Upper lobe of left lung (tissue), 6 donors: Measurements from ENCODE around the gene UNC13D. TPM values are rescaled to one million over a fixed set of nuclear protein-coding genes. Genes with fewer than 3 reads are reported as not detected.
A peak's percentile ranks its signal among the peaks of the same experiment; 100 is the strongest.
"Not testable (repeated sequence)": the region's sequence is repeated elsewhere in the genome, so short reads cannot be mapped to it uniquely, and the experiment has no call there.

ENCODE experiments used
- ATAC-seq, 2 donors: fragments of 200-7000 bp; cut with Tn5 transposase; one replicate each; pipeline ENCODE4 v1.9.1; 2022; ENCODE audit warnings: mild to moderate bottlenecking in 2 of 2, moderate library complexity in 2 of 2; ENCODE audit not compliant: low FRiP score in 2 of 2
- DNase-seq, 2 donors: peaks; one replicate each; pipeline ENCODE4 v3.0.0-alpha.2; 2019 to 2020
- H3K27ac ChIP-seq, 4 donors: fragments of 200-600 bp; sonication (generic); one replicate each; pipeline ENCODE4 v1.5.1; 2016 to 2019
- H3K27me3 ChIP-seq, 4 donors: fragments of 200-600 bp; sonication (generic); one replicate each; pipeline ENCODE4 v1.5.1; 2017 to 2019
- H3K36me3 ChIP-seq, 4 donors: fragments of 200-600 bp; sonication (generic); one replicate each; pipeline ENCODE4 v1.5.1; 2016 to 2019
- H3K4me1 ChIP-seq, 4 donors: fragments of 200-600 bp; sonication (generic); one replicate each; pipeline ENCODE4 v1.5.1; 2018 to 2019
- H3K4me3 ChIP-seq, 4 donors: fragments of 200-600 bp; sonication (generic); one replicate each; pipeline ENCODE4 v1.5.1; 2017 to 2019; ENCODE audit warnings: mild to moderate bottlenecking in 2 of 4, moderate library complexity in 1 of 4
- H3K9me3 ChIP-seq, 4 donors: fragments of 200-600 bp; sonication (generic); one replicate each; pipeline ENCODE4 v1.5.1; 2018 to 2019
- CTCF ChIP-seq, 6 experiments: fragments of 450-650 bp in 4 of 6; fragments of 200-600 bp in 2 of 6; sonication (generic) in 2 of 6; IDR thresholded peaks; one replicate each; pipeline ENCODE4 v1.5.1; 2016 to 2019; ENCODE audit warnings: antibody characterized with exemption in 6 of 6
- EP300 ChIP-seq, 4 donors: sonication (generic); formaldehyde crosslinking; IDR thresholded peaks; one replicate each; pipeline ENCODE4 v1.5.1; 2017; ENCODE audit warnings: antibody characterized with exemption in 4 of 4, control low read depth in 2 of 4
- POLR2A ChIP-seq, 4 donors: fragments of 450-650 bp; IDR thresholded peaks; one replicate each; pipeline ENCODE4 v1.5.1; 2016 to 2017; ENCODE audit warnings: antibody characterized with exemption in 4 of 4, mild to moderate bottlenecking in 2 of 4
- POLR2AphosphoS5 ChIP-seq, 2 donors: sonication (generic); formaldehyde crosslinking; IDR thresholded peaks; one replicate each; pipeline ENCODE4 v1.5.1; 2017; ENCODE audit warnings: antibody characterized with exemption in 2 of 2
- WGBS, 2 donors: methylation state at CpG; one replicate each; pipeline ENCODE4 v1.1.5; 2017 to 2018; 5-methylcytosine and 5-hydroxymethylcytosine counted together
- total RNA-seq, 6 donors: library from RNA; depleted of rRNA in 4 of 6; stranded (reverse); fragments of >200 nt in 4 of 6; gene quantifications; one replicate each; pipeline versions ENCODE4 v1.1.0 to v1.2.1, GENCODE V29; 2016 to 2021
- donor health status: DM: no; HTN: no; CAD: no; lungs with moderate emphysema.
- donor health status: DM: no; HTN: yes; CAD: no; lungs with severe emphysema.

UNC13D gene
- total RNA-seq, 6 donors from 2014 or later, result 38.0 to 243 (median 123) TPM

- no peaks in the 10 kb centered on the region for H3K27me3 ChIP-seq
- peaks cover 38 to 46% (median 42%) of the 10 kb centered on the region in 4 donors for H3K4me1 ChIP-seq
- peaks cover 23 to 43% (median 35%) of the 10 kb centered on the region in 4 donors for H3K36me3 ChIP-seq
- H3K27ac ChIP-seq, result peak overlapping the region; percentile 7 to 100 (median 99)
- H3K4me3 ChIP-seq, result peak overlapping the region in 1 of 4 donors; percentile 94
- no peaks in the 10 kb centered on the region for H3K9me3 ChIP-seq
- TF ChIP-seq POLR2A (IDR thresholded peaks at IDR 0.05) (no peak), EP300 (IDR thresholded peaks at IDR 0.05) (no peak), POLR2AphosphoS5 (IDR thresholded peaks at IDR 0.05) (no peak), CTCF (IDR thresholded peaks at IDR 0.05) (no peak)
- no peak for ATAC-seq
- no peak for DNase-seq
- 80 to 81% methylated on average over 7 of the region's 7 CpGs for WGBS, 2 donors
Observed at GRCh38 chr17:75853433-75853832, 9.2 kb upstream of the UNC13D start.

- H3K4me1 ChIP-seq, result peaks cover 53 to 59% (median 53%) of the 10 kb centered on the region in 4 donors
- DNase-seq, H3K27me3 ChIP-seq, H3K9me3 ChIP-seq, H3K4me3 ChIP-seq, ATAC-seq: not testable (repeated sequence)
- H3K27ac ChIP-seq, result peak overlapping the region in 2 of 4 donors; percentile 30
- WGBS, 2 donors, result 93 to 94% methylated on average over 15 of the region's 15 CpGs
- peaks cover 39 to 61% (median 53%) of the 10 kb centered on the region in 4 donors for H3K36me3 ChIP-seq
Observed at GRCh38 chr17:75851693-75851991, 7.4 kb upstream of the UNC13D start.

- H3K27ac ChIP-seq, result peak overlapping the region in 2 of 4 donors; percentile 30
- no peaks in the 10 kb centered on the region for H3K9me3 ChIP-seq
Observed at GRCh38 chr17:75850928-75851692, 6.9 kb upstream of the UNC13D start.

GRCh38 chr17:75849724-75850123, 5.5 kb upstream of the UNC13D start:
- Histone ChIP-seq H3K9me3 (no peaks in the 10 kb centered on the region), H3K27ac (peak overlapping the region in 2 of 4 donors; percentile 93 to 96), H3K27me3 (no peaks in the 10 kb centered on the region), H3K36me3 (peaks cover 41 to 69% (median 58%) of the 10 kb centered on the region in 4 donors), H3K4me1 (peaks cover 66 to 71% (median 67%) of the 10 kb centered on the region in 4 donors), H3K4me3 (no peak overlapping the region)
- ATAC-seq, result no peak
- no peak for TF ChIP-seq POLR2AphosphoS5 (IDR thresholded peaks at IDR 0.05)
- 62 to 79% methylated on average over 9 of the region's 9 CpGs for WGBS, 2 donors
- no peak for DNase-seq

More at GRCh38 chr17:75850928-75851692, 6.9 kb upstream of the UNC13D start:
- Histone ChIP-seq H3K36me3 (peaks cover 41 to 66% (median 55%) of the 10 kb centered on the region in 4 donors), H3K27me3 (no peaks in the 10 kb centered on the region), H3K4me3 (no peak overlapping the region), H3K4me1 (peaks cover 53 to 59% (median 54%) of the 10 kb centered on the region in 4 donors)
- WGBS, 2 donors, result 85 to 93% methylated on average over 12 of the region's 12 CpGs
- TF ChIP-seq POLR2AphosphoS5 (IDR thresholded peaks at IDR 0.05) (no peak), POLR2A (IDR thresholded peaks at IDR 0.05) (no peak), EP300 (IDR thresholded peaks at IDR 0.05) (no peak), CTCF (IDR thresholded peaks at IDR 0.05) (no peak)
- no peak for DNase-seq
- ATAC-seq, result no peak

GRCh38 chr17:75849279-75849646, 5.1 kb upstream of the UNC13D start:
- Histone ChIP-seq H3K9me3 (no peaks in the 10 kb centered on the region), H3K4me1 (peaks cover 67 to 73% (median 69%) of the 10 kb centered on the region in 4 donors), H3K36me3 (peaks cover 41 to 69% (median 58%) of the 10 kb centered on the region in 4 donors), H3K27me3 (no peaks in the 10 kb centered on the region), H3K4me3 (no peak overlapping the region), H3K27ac (peak overlapping the region in 3 of 4 donors; percentile 93 to 96 (median 95))
- no peak for ATAC-seq
- WGBS, 2 donors, result 89 to 90% methylated on average over 11 of the region's 11 CpGs
- DNase-seq, result no peak
- no peak for TF ChIP-seq CTCF (IDR thresholded peaks at IDR 0.05)
- TF ChIP-seq POLR2A (IDR thresholded peaks at IDR 0.05), result no peak
- no peak for TF ChIP-seq POLR2AphosphoS5 (IDR thresholded peaks at IDR 0.05)
- no peak for TF ChIP-seq EP300 (IDR thresholded peaks at IDR 0.05)
